ENCODE data around the gene GLIS2.

The GLIS2 gene

DNA sequence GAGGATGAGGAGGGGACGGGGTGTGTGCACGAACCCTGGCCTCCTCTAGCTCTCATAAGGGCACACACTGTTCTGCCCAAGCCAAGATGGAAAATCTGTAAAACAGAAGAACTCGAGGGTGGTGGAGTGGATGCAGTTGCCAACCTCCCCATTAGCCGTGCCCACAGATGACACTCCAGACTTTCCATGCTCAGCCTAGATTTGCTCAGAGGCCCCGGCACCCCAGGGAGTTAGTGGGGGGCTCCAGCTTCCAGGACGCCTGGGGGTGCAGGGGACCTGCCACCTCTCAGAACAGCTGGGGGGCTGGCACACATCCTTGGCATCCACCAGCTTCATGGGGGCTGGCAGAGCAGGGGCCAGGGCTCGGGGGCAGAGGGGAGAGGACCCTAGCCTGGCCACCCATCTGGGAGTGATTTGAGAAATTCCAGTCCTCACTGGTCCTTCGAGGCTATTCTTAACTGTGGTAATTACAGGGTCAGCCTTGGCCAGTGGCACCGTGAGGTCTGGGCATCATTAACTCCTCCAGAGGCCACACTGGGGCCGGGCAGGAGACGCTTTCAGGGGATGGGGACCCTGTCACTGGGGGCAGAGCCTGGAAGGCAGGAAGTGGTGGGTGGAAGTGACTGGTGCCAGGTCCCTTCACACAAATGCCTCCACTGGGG, 70.1 kb downstream of the GLIS2 start:
- no peak for DNase-seq

DNA sequence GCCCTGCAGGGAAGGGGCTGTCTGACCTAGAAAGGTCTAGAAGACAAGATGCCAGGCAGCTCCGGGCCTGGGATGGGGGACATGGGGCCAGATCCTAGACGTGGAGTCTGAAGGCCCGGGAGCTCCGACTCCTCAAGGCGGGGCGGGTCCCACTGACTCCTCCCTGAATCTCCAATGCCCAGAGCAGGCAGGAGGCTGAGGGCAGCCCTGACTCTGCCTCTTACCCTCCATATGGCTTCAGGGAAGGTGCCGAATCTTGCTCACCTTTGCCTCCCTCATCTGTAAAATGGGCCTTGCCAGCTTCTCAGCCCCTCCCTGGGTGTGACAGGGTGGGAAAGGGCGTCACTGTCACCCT, 70.6 kb downstream of the GLIS2 start:
- no peak for DNase-seq

DNA sequence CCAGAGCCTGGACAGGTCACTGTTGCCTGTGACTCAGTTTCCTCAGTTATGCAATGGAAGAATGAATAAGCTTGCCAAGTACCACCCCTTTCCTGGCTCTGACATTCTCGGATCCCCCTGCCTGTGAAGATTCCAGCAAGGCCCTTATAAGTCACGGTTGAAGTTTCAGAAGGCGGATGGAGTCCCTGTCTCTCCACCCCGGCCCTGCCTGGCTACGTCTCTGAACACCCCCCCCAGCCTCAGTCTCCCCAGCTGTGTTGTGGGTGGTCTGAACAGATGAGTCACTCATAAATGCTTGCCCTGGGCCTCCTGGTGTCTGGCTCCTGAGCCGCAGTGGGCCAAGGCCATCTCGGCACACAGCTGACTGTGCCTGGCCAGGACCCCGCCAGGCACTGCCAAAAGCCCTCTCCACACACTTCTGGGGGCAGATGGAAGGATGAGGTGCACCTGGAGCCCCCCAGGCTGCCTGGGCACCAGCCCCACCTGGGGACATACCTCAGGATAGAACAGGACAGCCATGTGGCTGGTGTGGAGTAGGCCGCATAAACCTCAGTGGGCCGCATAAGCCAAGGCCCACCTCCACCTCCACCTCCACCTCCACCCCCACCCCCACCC, 71.2 kb downstream of the GLIS2 start:
- no peak for DNase-seq

DNA sequence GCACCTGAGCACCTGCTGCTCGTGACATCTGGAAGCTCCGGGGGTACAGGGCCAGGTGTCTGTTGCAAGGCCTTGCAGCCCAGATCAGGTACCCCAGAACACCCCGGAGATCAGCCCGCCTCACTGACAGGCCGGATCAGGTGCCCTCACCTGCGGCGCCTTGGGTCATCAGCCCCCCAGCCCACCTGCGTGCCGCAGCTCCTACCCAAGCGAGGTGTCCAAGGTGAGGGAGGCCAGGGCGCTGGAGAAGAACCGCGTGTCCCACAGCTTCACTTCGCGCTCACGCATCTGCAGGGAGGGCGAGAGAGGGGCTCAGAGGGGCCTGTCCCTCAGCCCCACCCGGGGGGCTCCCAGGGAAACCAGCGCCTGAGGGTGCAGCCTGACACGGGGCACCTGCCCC, 71.9 kb downstream of the GLIS2 start:
- DNase-seq, result no peak

DNA sequence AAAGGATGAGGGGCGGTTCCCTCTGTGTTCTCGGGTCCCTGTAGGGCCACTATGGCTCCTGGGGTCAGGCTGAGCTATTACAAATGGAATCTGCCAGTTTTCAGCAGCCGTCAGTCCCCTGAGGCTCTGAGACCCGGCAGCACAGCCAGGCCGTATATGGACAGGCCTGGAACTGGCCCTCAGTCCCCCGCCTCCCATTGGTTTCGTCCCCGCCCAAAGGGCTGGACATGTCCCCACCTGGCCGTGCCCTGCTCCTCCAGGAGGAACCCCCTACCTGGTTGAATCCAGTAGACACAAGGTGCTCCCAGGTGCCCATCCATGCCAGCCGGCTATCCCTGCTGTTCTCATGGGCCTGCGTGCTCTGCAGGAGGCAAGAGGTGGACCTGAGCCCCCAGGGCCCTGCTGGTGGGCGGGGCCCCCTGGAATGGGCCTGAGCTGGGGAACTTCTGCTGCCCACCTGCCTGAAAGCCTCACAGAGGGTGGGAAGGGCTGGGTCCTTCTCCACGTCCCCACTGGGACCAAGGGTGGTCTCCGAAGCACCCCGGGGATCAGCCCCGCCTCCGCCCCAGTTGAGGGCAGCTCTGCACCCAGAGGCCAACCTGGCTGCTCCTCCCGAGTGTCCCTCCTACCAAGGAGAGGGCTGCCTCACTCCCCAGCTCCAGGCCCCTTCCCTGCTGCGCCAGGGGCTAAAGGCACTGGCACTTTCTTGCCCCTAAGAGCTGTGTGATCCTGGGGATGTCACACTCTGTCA, 72.6 kb downstream of the GLIS2 start:
- DNase-seq, result no peak

Measured in OCI-M1 (cell line).